ENCODE results near the gene SMPDL3B. TPM values are rescaled to one million over a fixed set of nuclear protein-coding genes. Genes with fewer than 3 reads are reported as not detected.
A peak's percentile ranks its signal among the peaks of the same experiment; 100 is the strongest.

The SMPDL3B gene
- total and polyA plus RNA-seq, 2 of the 13 experiments (the other 11 are each of a cell fraction or from before 2014, with no cell fraction given) = 0.29 to 1.3 TPM

DNA sequence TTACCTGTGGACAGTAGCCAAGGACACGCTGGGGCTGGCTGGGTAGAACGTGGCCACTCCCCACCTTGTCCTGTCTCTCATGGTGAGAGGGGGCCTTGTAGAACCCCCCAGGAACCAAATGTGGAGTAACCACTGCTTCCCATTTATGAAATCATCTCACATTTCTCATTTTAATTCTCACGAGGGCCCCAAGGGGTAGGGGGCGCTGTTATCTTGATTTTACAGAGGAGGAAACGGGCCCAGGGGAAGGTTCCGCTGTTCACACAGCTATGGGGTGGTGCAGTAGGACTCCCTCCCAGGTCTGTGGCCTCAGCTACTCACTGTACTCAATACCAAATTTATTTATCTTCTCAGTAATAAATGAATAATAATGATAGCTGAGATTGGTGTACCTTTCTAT lies 5.5 kb downstream of the SMPDL3B start:
- no peaks in the 10 kb centered on the region for H4K20me1 ChIP-seq (ENCODE audit: insufficient read depth, low read length)
- no peak overlapping the region for H2AFZ ChIP-seq (ENCODE audit: low read length)
- peak; percentile 43 for DNase-seq (ENCODE audit: low spot score)
- no peak overlapping the region for H3K27ac ChIP-seq (ENCODE audit: extremely low read length, insufficient read depth, low read length)
- CTCF ChIA-PET (ENCODE audit: low intra/inter-chr PET ratio, low total read pairs) = no interaction called here
- H3K9me3 ChIP-seq (ENCODE audit: low read length) = no peaks in the 10 kb centered on the region
- H3K79me2 ChIP-seq (ENCODE audit: insufficient read depth, low read length) = no peaks in the 10 kb centered on the region
- H3K4me2 ChIP-seq (ENCODE audit: low read depth, low read length) = 0 out of 2 replicates have a peak overlapping the region, but pooled peaks have one; percentile 10
- in situ Hi-C loops (cut with HindIII; ENCODE audit: extremely low pct_ligation_motif_present, low pct_unique_long_range_greater_than_20kb) (no loop called here), intact Hi-C loops (cut with micrococcal nuclease; ENCODE audit: unreplicated experiment) (no loop called here)
- no peak overlapping the region; a peak in 1 of 6 replicates for H3K4me3 ChIP-seq (replicated peaks in 1 of 3; ENCODE audit: insufficient read depth in 1 of 3, low read depth in 2 of 3, low read length in 3 of 3)
- no TSS peak for BruUV-seq (replicated peaks)
- POLR2A ChIA-PET = no interaction called here
- no peaks in the 10 kb centered on the region for H3K27me3 ChIP-seq (ENCODE audit: control insufficient read depth in 1 of 2, insufficient read depth in 2 of 2, low read length in 2 of 2)
- H3K4me1 ChIP-seq (ENCODE audit: insufficient read depth, low read length) = peaks cover 59% of the 10 kb centered on the region
- no peak overlapping the region for H3K9ac ChIP-seq (ENCODE audit: insufficient read depth, low read depth, low read length)
- no peak for FAIRE-seq
- H3K36me3 ChIP-seq (replicated peaks in 1 of 2; ENCODE audit: control insufficient read depth in 1 of 2, insufficient read depth in 2 of 2, low read length in 2 of 2) = no peaks in the 10 kb centered on the region
- ATAC-seq = peak; percentile 59
- 8% methylated on average over 6 of the region's 6 CpGs for WGBS (ENCODE audit: low lambda C conversion rate)
- TF ChIP-seq ISL2 (CRISPR knock-in tag; IDR thresholded peaks at IDR 0.05) = no peak
- TF ChIP-seq KAT7 (CRISPR knock-in tag; IDR thresholded peaks at IDR 0.05; ENCODE audit: borderline replicate concordance) = no peak
- TF ChIP-seq, protein P1, sequence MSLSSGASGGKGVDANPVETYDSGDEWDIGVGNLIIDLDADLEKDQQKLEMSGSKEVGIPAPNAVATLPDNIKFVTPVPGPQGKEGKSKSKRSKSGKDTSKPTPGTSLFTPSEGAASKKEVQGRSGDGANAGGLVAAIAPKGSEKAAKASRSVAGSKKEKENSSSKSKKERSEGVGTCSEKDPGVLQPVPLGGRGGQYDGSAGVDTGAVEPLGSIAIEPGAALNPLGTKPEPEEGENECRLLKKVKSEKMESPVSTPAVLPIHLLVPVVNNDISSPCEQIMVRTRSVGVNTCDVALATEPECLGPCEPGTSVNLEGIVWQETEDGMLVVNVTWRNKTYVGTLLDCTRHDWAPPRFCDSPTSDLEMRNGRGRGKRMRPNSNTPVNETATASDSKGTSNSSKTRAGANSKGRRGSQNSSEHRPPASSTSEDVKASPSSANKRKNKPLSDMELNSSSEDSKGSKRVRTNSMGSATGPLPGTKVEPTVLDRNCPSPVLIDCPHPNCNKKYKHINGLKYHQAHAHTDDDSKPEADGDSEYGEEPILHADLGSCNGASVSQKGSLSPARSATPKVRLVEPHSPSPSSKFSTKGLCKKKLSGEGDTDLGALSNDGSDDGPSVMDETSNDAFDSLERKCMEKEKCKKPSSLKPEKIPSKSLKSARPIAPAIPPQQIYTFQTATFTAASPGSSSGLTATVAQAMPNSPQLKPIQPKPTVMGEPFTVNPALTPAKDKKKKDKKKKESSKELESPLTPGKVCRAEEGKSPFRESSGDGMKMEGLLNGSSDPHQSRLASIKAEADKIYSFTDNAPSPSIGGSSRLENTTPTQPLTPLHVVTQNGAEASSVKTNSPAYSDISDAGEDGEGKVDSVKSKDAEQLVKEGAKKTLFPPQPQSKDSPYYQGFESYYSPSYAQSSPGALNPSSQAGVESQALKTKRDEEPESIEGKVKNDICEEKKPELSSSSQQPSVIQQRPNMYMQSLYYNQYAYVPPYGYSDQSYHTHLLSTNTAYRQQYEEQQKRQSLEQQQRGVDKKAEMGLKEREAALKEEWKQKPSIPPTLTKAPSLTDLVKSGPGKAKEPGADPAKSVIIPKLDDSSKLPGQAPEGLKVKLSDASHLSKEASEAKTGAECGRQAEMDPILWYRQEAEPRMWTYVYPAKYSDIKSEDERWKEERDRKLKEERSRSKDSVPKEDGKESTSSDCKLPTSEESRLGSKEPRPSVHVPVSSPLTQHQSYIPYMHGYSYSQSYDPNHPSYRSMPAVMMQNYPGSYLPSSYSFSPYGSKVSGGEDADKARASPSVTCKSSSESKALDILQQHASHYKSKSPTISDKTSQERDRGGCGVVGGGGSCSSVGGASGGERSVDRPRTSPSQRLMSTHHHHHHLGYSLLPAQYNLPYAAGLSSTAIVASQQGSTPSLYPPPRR (CRISPR knock-in tag; IDR thresholded peaks at IDR 0.05; ENCODE audit: borderline replicate concordance) = no peak
- TF ChIP-seq FOXM1 (CRISPR knock-in tag; IDR thresholded peaks at IDR 0.05) = no peak
- TF ChIP-seq, protein P2, sequence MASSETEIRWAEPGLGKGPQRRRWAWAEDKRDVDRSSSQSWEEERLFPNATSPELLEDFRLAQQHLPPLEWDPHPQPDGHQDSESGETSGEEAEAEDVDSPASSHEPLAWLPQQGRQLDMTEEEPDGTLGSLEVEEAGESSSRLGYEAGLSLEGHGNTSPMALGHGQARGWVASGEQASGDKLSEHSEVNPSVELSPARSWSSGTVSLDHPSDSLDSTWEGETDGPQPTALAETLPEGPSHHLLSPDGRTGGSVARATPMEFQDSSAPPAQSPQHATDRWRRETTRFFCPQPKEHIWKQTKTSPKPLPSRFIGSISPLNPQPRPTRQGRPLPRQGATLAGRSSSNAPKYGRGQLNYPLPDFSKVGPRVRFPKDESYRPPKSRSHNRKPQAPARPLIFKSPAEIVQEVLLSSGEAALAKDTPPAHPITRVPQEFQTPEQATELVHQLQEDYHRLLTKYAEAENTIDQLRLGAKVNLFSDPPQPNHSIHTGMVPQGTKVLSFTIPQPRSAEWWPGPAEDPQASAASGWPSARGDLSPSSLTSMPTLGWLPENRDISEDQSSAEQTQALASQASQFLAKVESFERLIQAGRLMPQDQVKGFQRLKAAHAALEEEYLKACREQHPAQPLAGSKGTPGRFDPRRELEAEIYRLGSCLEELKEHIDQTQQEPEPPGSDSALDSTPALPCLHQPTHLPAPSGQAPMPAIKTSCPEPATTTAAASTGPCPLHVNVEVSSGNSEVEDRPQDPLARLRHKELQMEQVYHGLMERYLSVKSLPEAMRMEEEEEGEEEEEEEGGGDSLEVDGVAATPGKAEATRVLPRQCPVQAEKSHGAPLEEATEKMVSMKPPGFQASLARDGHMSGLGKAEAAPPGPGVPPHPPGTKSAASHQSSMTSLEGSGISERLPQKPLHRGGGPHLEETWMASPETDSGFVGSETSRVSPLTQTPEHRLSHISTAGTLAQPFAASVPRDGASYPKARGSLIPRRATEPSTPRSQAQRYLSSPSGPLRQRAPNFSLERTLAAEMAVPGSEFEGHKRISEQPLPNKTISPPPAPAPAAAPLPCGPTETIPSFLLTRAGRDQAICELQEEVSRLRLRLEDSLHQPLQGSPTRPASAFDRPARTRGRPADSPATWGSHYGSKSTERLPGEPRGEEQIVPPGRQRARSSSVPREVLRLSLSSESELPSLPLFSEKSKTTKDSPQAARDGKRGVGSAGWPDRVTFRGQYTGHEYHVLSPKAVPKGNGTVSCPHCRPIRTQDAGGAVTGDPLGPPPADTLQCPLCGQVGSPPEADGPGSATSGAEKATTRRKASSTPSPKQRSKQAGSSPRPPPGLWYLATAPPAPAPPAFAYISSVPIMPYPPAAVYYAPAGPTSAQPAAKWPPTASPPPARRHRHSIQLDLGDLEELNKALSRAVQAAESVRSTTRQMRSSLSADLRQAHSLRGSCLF (CRISPR knock-in tag; IDR thresholded peaks at IDR 0.05; ENCODE audit: borderline replicate concordance) = no peak
- peak; percentile 62 for TF ChIP-seq STAG1 (CRISPR knock-in tag; IDR thresholded peaks at IDR 0.05)
- no peak for TF ChIP-seq ONECUT2 (CRISPR knock-in tag; IDR thresholded peaks at IDR 0.05)
- TF ChIP-seq, protein P3, sequence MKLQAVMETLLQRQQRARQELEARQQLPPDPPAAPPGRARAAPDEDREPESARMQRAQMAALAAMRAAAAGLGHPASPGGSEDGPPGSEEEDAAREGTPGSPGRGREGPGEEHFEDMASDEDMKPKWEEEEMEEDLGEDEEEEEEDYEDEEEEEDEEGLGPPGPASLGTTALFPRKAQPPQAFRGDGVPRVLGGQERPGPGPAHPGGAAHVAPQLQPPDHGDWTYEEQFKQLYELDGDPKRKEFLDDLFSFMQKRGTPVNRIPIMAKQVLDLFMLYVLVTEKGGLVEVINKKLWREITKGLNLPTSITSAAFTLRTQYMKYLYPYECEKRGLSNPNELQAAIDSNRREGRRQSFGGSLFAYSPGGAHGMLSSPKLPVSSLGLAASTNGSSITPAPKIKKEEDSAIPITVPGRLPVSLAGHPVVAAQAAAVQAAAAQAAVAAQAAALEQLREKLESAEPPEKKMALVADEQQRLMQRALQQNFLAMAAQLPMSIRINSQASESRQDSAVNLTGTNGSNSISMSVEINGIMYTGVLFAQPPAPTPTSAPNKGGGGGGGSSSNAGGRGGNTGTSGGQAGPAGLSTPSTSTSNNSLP (IDR thresholded peaks at IDR 0.05; ENCODE audit: low read depth, low read length) = peak; percentile 37; the same call in 1 of the 2 replicates
- no peak for TF ChIP-seq ZNF780A (CRISPR knock-in tag; IDR thresholded peaks at IDR 0.05)
- 0 out of 2 replicates have a peak, but pooled peaks have one; percentile 12 for TF ChIP-seq MAZ (IDR thresholded peaks at IDR 0.05; ENCODE audit: borderline replicate concordance, low read depth, low read length)
- TF ChIP-seq MAZ (CRISPR knock-in tag; IDR thresholded peaks at IDR 0.05; ENCODE audit: low read depth) = no peak
- TF ChIP-seq, protein P4, sequence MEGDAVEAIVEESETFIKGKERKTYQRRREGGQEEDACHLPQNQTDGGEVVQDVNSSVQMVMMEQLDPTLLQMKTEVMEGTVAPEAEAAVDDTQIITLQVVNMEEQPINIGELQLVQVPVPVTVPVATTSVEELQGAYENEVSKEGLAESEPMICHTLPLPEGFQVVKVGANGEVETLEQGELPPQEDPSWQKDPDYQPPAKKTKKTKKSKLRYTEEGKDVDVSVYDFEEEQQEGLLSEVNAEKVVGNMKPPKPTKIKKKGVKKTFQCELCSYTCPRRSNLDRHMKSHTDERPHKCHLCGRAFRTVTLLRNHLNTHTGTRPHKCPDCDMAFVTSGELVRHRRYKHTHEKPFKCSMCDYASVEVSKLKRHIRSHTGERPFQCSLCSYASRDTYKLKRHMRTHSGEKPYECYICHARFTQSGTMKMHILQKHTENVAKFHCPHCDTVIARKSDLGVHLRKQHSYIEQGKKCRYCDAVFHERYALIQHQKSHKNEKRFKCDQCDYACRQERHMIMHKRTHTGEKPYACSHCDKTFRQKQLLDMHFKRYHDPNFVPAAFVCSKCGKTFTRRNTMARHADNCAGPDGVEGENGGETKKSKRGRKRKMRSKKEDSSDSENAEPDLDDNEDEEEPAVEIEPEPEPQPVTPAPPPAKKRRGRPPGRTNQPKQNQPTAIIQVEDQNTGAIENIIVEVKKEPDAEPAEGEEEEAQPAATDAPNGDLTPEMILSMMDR (CRISPR knock-in tag; IDR thresholded peaks at IDR 0.05) = peak; percentile 63
